ENCODE data around the gene PTGDR2. TPM values are rescaled to one million over a fixed set of nuclear protein-coding genes. Genes with fewer than 3 reads are reported as not detected.

PTGDR2 gene
- total RNA-seq, 1 experiment from 2014 or later, result not detected

DNA sequence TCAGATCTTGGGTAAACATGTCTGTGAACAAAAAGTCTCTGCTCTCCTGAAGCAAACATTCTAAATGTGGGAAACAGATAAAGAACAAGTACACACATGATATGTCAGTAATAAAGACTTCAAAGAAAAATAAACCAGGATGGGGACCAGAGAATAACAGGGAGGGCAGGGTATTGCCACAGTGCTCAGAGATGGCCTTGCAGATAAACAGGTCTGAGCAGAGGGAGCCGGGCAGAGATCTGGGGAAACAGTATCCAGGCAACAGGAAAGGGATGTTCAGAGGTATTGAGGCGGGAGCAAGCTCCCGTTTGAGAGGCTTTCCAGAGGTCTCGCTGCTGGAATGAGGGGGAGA lies 10.9 kb downstream of the PTGDR2 start:
- CTCF ChIA-PET, result no interaction called here
- POLR2A ChIA-PET (ENCODE audit: unreplicated experiment), result no interaction called here
- Histone ChIP-seq H3K9ac (ENCODE audit: low read length) (peak overlapping the region; percentile 98; the same call in 1 of the 2 replicates), H3K36me3 (ENCODE audit: low read depth, low read length) (peaks cover 15% of the 10 kb centered on the region; the same call in 1 of the 2 replicates), H3K4me1 (ENCODE audit: insufficient read depth, low read length) (peaks cover 24% of the 10 kb centered on the region), H3K27ac (ENCODE audit: low read length) (no peak overlapping the region), H3K9me3 (ENCODE audit: low read length) (no peaks in the 10 kb centered on the region), H4K20me1 (ENCODE audit: low read length) (peaks cover 15% of the 10 kb centered on the region), H3K4me3 (ENCODE audit: low read length) (peak overlapping the region; percentile 92), H3F3A (ENCODE audit: low read length, unreplicated experiment) (no peaks in the 10 kb centered on the region), H3K27me3 (ENCODE audit: low read length) (no peaks in the 10 kb centered on the region), H2AFZ (ENCODE audit: low read length) (no peak overlapping the region), H3K4me2 (ENCODE audit: low read length) (peak overlapping the region; percentile 92), H3K9me2 (replicated peaks; ENCODE audit: low read length) (no peaks in the 10 kb centered on the region), H3K79me2 (ENCODE audit: low read length) (peaks cover 57% of the 10 kb centered on the region)
- TF ChIP-seq EZH2 (IDR thresholded peaks at IDR 0.05; ENCODE audit: low read length, unreplicated experiment) (no peak), EZH2phosphoT487 (IDR thresholded peaks at IDR 0.05; ENCODE audit: borderline replicate concordance, low read length) (no peak)
- TF ChIP-seq, protein P1, sequence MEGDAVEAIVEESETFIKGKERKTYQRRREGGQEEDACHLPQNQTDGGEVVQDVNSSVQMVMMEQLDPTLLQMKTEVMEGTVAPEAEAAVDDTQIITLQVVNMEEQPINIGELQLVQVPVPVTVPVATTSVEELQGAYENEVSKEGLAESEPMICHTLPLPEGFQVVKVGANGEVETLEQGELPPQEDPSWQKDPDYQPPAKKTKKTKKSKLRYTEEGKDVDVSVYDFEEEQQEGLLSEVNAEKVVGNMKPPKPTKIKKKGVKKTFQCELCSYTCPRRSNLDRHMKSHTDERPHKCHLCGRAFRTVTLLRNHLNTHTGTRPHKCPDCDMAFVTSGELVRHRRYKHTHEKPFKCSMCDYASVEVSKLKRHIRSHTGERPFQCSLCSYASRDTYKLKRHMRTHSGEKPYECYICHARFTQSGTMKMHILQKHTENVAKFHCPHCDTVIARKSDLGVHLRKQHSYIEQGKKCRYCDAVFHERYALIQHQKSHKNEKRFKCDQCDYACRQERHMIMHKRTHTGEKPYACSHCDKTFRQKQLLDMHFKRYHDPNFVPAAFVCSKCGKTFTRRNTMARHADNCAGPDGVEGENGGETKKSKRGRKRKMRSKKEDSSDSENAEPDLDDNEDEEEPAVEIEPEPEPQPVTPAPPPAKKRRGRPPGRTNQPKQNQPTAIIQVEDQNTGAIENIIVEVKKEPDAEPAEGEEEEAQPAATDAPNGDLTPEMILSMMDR (conservative IDR thresholded peaks at IDR 0.05; ENCODE audit: low read depth, low read length), result no peak
- BruUV-seq (replicated peaks), result no TSS peak
- ATAC-seq, result no peak
- intact Hi-C loops (cut with micrococcal nuclease), result loop anchor here (1.0 kb wide), 2 partner anchors 14 to 42 kb away; no protein-coding TSS in a partner anchor
- DNase-seq, result no peak

DNA sequence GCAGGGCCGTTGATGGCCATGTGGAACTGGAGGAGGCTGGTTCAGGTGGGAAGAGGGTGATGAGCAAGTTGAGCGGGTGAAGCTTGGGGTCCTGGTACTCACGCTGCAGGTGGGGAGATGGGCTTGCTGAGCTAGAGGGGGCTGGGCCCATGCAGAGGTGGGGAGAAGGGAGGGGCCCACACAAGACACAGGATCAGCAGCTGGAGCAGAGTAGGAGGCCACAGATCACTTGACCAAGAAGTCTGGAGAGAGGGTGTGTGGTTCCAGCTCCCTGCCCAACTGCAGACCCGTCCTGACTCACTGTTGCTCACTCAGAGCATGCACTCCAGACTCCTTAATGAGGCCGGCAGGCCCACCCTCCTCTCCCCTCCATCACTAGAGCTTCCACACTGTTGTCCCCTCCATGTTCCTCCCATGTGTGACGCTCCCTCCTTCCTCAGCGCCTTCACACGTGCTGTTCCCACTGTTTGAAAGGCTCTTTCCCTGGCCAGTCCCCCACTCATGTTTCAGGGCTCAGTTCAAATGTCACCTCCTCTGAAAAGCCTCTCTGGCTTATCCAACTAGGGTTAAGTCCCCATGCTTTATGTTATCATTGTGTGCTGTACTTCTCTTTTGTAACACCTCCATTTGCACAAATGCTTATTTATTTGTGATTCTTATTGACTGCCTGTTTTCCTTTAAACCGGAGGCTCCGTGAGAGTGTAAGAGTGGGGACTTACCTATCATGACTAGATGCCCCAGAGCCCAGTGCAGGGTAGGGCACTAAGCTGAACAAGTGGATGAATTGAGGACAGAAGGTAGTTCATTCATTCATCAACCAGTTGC lies 11.5 kb downstream of the PTGDR2 start:
- peaks cover 24% of the 10 kb centered on the region for H3K4me1 ChIP-seq (ENCODE audit: insufficient read depth, low read length)
- H3K4me2 ChIP-seq (ENCODE audit: low read length), result peak overlapping the region; percentile 92
- H3K79me2 ChIP-seq (ENCODE audit: low read length), result peaks cover 57% of the 10 kb centered on the region
- peak overlapping the region; percentile 92 for H3K4me3 ChIP-seq (ENCODE audit: low read length)
- TF ChIP-seq, protein P1 (conservative IDR thresholded peaks at IDR 0.05; ENCODE audit: low read depth, low read length), result no peak
- TF ChIP-seq EZH2 (IDR thresholded peaks at IDR 0.05; ENCODE audit: low read length, unreplicated experiment) (no peak), EZH2phosphoT487 (IDR thresholded peaks at IDR 0.05; ENCODE audit: borderline replicate concordance, low read length) (no peak)
- H3K9ac ChIP-seq (ENCODE audit: low read length), result peak overlapping the region; percentile 98
- no peaks in the 10 kb centered on the region for H3K9me2 ChIP-seq (replicated peaks; ENCODE audit: low read length)
- no peaks in the 10 kb centered on the region for H3F3A ChIP-seq (ENCODE audit: low read length, unreplicated experiment)
- no peak overlapping the region for H3K27ac ChIP-seq (ENCODE audit: low read length)
- no peaks in the 10 kb centered on the region for H3K27me3 ChIP-seq (ENCODE audit: low read length)
- H3K36me3 ChIP-seq (ENCODE audit: low read depth, low read length), result peaks cover 9% of the 10 kb centered on the region; the same call in 1 of the 2 replicates
- peaks cover 15% of the 10 kb centered on the region for H4K20me1 ChIP-seq (ENCODE audit: low read length)
- intact Hi-C loops (cut with micrococcal nuclease), result loop anchor here (1.0 kb wide), 2 partner anchors 13 to 43 kb away; no protein-coding TSS in a partner anchor
- ATAC-seq, result peak; percentile 69
- ChIA-PET CTCF (interaction anchor here (1.6 to 2.1 kb wide), 2 partner anchors 13 to 43 kb away, joined by 6 to 10 read pairs; no protein-coding TSS in a partner anchor), POLR2A (ENCODE audit: unreplicated experiment) (no interaction called here)
- H2AFZ ChIP-seq (ENCODE audit: low read length), result no peak overlapping the region
- peak; percentile 64 for DNase-seq
- BruUV-seq (replicated peaks), result no TSS peak
- no peaks in the 10 kb centered on the region for H3K9me3 ChIP-seq (ENCODE audit: low read length)
